Hair follicular keratinocyte (primary cell): Measurements from ENCODE around the gene TMEM225B. TPM values are rescaled to one million over a fixed set of nuclear protein-coding genes. Genes with fewer than 3 reads are reported as not detected.

Experiments used
- total RNA-seq: library from RNA; depleted of rRNA; stranded (reverse); fragments of >200 nt; gene quantifications from 2 replicates; pipeline ENCODE4 v1.2.3, GENCODE V29; 2015

Gene TMEM225B
- total RNA-seq: 0.47 TPM in 1 of 2 replicates, not detected in the other

GRCh38 chr7:99597762-99598501 is at the start of gene TMEM225B:
Gene TMEM225B, plus strand, starts transcription at chr7:99598267. Its CDS starts 6,122 bp downstream, at chr7:99604389.

GRCh38 chr7:99551767-99552463 is 46.2 kb upstream of the TMEM225B start, which contains the start of gene FAM200A:
Gene FAM200A, minus strand, starts transcription at chr7:99552114. Its CDS starts 3,707 bp downstream, at chr7:99548407.

GRCh38 chr7:99558306-99559174 is 39.5 kb upstream of the TMEM225B start, which contains the start of gene ZNF655:
Gene ZNF655, plus strand, starts transcription at chr7:99558642. Its CDS starts 1,918 bp downstream, at chr7:99560560.

GRCh38 chr7:99616359-99617191 is 18.5 kb downstream of the TMEM225B start, which contains the start of gene ZSCAN25:
Gene ZSCAN25, plus strand, starts transcription at chr7:99616946. Its CDS starts 2,661 bp downstream, at chr7:99619607.

Other genes with a start within 250 kb of the TMEM225B start
- 450 and 486 TPM in 2 replicates for gene ARPC1B, start 223.5 kb upstream of the TMEM225B start, total RNA-seq
- gene PDAP1, start 189.7 kb upstream of the TMEM225B start, total RNA-seq: 102 and 201 TPM in 2 replicates
- 75.7 and 110 TPM in 2 replicates for gene BUD31, start 189.3 kb upstream of the TMEM225B start, total RNA-seq
- 2.7 and 8.9 TPM in 2 replicates for gene PTCD1, start 159.5 kb upstream of the TMEM225B start, total RNA-seq
- 27.7 and 33.9 TPM in 2 replicates for gene CPSF4, start 159.3 kb upstream of the TMEM225B start, total RNA-seq
- gene ATP5MF, start 132.1 kb upstream of the TMEM225B start, total RNA-seq: 2,257 and 3,102 TPM in 2 replicates
- 0.86 and 3.5 TPM in 2 replicates for gene ZNF789, start 125.4 kb upstream of the TMEM225B start, total RNA-seq
- gene ZNF394, start 98.0 kb upstream of the TMEM225B start, total RNA-seq: 14.7 and 14.8 TPM in 2 replicates
- 6.4 and 7.0 TPM in 2 replicates for gene ZKSCAN5, start 93.6 kb upstream of the TMEM225B start, total RNA-seq
- gene FAM200A, start 46.2 kb upstream of the TMEM225B start, total RNA-seq: 3.4 and 4.7 TPM in 2 replicates
- 44.3 and 46.9 TPM in 2 replicates for gene ZNF655, start 39.6 kb upstream of the TMEM225B start, total RNA-seq
- gene ZSCAN25, start 18.7 kb downstream of the TMEM225B start, total RNA-seq: 5.6 and 10.6 TPM in 2 replicates
- 0.53 and 2.3 TPM in 2 replicates for gene CYP3A5, start 81.7 kb downstream of the TMEM225B start, total RNA-seq
- not detected in 2 replicates for gene CYP3A7, start 136.9 kb downstream of the TMEM225B start, total RNA-seq
- not detected in 2 replicates for gene CYP3A4, start 185.9 kb downstream of the TMEM225B start, total RNA-seq
- not detected in 2 replicates for gene CYP3A43, start 229.7 kb downstream of the TMEM225B start, total RNA-seq